Cortex of kidney (tissue), 1 donor: ENCODE results near the gene MRTFB.

Source experiments
- DNase-seq: peaks from one replicate; lab custom pipeline; 2025; lab: John Stamatoyannopoulos, UW

Gene MRTFB

DNA sequence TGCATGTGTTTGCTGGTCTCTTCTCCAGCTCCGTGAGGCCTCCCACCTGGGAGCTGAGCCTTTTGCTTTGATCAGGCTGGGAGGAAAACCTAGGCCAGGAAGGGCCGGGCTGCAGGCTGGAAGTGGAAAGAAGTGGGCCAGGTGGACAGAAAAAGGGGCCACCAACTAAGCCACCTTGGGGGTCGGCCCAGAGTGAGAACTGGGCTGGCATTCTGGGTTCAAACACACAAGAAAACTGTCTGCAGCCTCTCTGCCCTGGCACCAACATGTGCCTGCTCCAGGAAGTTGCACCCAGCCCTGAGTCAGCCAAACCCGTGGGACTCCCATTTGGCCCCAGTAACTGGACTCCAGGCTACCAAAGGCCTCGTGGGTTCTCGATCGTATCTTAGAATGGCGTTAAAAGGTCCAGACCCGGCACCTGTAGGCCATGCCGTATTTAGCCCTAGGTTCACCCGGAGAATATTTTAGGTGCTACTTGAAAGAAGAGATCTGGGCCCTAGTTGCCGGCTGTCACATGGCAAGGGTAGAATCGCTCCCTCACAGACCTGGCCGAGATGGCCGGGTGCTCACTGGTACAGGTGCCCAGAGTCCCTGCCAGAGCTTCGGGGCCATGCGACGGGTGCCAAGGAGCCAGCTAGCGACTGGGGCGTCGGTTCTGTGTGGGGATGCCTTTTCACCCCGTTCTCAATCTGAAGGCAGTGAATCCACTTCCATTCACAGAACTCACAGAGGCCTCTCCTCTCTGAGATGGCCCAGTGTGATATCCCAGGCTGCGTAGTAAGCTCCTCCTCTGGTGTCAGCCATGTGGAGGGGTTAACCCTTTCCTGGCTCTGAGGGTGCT is 236.6 kb downstream of the MRTFB start:
- DNase-seq, result no peak

DNA sequence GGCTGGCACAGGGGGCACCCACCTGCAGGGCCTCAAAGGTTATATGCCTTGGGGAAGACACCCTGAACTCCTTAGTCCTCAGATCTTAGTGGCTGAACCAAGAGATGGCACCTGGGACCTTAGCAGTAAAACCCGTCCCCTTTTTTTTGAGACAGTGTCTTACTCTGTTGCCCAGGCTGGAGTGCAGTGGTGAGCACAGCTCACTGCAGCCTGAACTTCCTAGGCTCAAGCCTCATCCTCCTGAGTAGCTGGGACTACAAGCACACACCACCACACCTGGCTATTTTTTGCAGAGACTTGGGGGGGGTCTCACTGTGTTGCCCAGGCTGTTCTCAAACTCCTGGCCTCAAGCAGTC is 237.2 kb downstream of the MRTFB start:
- DNase-seq, result no peak

DNA sequence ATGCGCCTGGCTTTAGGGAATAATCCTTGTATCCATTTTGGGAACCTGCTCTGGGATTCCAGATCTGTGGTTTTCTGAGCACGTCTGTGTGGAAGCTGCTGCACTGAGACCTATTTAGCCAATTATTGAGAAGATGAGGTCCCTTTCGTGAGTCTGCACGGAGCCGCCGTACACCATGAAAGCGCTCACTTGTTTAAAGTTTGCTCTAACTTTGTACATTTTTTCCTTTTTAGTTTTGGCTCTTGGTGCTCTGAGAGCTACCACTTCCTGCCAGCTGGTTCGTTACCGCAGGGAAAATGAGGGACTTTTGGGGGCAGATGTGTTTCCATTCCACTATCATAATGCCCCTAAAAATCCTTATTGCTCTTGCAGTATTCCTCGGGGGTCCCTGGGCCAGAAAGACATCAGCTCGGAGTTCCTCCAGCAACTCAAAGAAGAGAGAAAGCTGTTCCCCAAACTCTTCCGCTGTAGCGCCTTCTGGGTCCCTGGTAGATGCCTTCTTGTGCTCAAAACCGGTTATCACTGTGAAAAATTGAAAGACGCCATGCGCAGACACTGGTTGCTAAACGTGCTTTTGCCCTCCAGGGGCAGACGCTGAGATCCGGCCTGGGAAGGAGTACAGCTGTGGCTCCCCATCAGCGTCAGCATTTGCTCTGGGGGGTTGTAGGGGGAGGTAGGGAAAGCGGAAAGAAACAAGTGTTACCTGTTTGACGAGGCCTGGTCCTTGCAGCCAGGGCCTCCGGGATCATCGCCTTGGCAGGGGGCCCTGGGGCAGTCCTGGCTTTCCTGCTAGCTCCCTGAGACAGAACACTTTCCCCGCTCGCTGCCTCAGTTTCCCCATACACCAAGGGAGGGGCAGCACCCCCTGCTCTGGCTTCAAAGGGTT is 238.1 kb downstream of the MRTFB start:
- no peak for DNase-seq

DNA sequence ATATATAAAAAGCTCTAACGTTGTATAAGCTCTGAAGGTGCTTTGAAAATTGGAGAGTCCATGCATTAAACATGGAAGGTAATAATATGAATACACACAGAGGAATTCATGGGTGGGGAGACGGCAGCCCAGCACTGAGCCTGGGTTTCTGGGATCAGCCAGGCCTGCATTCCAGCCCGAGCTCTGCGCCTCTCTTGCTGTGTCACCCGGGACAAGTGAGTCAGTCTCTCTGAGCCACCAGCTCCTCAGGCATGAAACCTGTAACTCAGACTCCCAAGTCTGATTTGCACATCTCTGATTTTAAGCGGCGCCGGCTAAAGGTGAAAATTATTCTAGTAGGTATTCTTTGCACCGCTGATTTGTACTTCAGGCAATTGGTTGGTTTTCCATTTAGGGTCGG is 238.8 kb downstream of the MRTFB start:
- DNase-seq, result no peak

DNA sequence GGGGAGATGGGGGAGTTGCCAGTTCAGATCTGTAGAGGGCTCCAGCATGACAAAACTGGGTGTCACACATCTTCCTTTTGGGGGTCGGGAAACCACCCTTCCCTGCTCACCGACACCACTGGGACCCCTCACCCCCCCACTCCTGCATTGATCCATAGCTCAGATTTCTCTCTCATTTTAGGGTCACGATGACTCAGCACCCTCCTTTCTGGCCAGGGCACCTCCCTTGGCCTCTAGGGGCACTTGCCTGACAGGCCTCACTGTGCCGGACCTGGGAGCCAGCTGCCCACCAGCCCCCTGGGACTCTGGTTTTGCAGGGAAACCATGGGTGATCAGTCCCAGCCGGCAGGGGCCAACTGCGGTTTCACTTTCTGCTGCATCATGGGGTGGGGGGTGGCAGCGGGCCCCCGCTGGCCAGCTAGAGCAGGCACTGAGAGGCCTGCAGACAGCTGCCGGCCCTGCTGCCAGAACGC is 239.4 kb downstream of the MRTFB start:
- DNase-seq, result no peak

DNA sequence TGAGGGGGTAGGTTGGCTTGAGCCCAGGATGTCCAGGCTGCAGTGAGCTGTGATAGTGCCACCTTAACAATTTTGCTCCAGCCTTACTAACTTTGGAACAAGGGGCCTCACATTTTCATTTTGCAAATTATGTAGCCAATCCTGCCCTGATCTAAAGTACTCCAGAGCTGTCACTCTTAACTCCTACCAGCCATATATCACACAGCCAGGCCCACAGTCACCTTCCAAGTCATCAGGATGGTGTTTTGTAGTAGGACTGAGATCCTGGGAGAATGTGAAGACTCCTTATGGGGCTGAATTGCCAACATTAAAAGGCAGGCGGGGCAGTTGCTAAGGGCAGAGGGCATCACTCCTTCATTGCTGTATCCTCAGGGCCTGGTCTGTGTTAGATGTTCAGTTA is 243.0 kb downstream of the MRTFB start:
- no peak for DNase-seq

DNA sequence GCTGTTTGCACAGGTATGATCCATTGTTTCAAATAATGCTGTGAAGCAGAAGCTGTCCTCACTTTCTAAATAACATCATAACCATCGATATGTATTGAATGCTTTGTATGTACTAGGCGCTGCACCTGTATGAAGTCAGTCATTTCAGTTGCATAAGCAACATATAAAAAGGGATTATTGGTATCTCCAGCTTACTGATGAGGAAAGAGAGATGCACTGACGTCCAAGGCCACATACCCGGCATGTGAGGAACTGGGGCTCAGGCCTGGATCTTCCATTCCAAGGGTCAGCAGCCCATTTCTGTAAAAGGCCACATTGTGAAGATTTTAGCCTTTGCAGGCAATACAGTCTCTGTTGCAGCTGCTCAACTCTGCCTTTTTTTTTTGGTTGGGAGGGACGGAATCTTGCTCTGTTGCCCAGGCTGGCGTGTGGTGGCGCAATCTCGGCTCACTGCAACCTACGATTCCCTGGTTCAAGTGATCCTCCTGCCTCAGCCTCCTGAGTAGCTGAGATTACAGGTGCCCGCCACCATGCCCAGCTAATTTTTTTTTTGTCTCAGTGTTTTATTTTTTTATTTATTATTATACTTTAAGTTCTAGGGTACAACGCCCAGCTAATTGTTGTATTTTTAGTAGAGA is 244.7 kb downstream of the MRTFB start:
- no peak for DNase-seq
